ENCODE data around the gene GNG11.

The GNG11 gene

DNA sequence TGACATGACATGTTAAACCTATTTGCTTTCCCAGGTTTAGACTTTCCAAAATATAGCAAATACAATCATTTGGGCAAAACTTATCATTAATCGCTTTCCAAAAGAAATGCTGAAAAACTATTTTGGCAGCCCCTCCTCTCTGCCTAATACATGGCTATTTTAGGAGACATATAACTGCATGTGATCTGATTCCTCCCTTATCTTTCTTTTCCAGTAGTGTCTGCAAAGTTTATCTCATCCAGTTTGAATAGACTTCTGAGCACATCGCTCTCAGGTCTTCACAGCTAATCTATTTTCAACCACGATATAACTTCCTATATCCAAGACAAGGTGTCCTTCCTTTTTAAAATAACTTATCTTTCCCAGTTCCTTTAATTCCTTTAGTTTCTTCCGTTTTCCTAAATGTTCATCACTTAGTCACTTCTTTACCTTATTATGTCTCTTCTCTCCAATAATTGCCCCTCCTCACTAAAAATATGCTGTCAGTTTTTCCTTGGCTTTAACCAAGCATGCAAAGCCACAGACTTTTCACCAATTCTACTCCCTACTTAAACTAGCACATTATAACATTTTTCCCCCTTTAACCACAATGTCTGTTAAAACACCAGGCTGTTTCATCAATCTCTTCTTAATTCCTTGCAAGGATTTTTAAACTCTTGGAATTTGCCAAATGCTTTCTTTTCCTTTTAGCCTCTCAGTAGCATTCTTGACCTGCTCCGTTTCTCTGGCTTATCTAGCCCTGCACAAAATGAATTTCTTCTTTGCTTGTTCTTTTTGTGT is 24.4 kb downstream of the GNG11 start:
- peak; percentile 54 for DNase-seq (ENCODE audit: low read depth, low spot score)

DNA sequence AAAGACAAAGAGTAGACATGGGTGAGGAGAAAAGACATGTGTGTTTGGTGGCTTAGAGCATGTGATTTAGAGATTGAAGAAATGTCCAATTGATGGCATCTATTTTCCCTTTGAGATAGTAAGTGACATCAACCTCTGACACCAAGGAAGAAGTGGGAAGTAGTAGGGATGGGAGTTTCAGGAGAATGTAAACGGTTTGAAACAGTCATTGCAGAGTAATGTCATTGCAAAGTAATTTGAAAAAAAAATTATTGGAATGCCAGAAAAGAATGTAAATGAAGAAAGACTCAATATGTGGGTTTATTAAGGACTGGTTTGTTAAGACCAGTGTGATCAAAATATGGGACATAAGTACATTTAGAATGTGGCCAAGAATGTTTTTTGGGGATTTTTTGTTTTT is 26.6 kb downstream of the GNG11 start:
- DNase-seq (ENCODE audit: low read depth, low spot score): no peak

DNA sequence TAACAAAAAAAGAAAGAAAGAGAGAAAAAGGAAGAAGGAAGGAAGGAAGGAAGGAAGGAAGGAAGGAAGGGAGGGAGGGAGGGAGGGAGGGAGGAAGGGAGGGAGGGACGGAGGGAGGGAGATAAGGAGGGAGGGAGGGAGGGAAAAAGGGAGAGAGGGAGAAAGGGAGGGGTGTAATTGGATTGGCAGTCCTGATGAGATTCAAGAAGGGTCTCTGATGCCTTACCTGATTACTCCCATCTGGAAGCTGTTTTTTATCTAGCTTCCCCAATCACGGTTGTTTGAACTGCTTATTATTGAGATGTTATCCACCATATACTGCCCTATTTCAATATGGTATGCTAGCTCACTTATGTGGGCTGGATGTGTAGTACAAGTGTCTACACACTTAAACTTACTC is 27.3 kb downstream of the GNG11 start:
- DNase-seq (ENCODE audit: low read depth, low spot score): no peak

DNA sequence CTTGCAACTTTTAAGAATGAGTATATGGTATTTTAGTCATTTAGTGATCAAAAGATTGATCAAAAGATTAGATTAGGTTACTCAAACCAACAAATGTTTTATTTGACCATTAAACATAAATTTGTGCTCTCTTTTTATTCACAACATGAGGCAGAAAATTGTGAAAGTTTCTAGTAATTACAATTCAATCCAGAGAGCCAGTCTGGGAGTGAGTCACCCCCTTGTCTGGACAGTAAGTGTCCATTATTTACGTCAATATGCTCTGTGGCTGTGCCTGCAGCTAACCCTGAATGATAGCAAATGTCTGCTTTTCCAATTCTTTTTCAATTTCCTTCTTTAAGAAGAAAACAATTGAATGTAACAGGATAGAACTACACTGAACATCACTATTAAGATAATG is 27.9 kb downstream of the GNG11 start:
- peak; percentile 79 for DNase-seq (ENCODE audit: low read depth, low spot score)

DNA sequence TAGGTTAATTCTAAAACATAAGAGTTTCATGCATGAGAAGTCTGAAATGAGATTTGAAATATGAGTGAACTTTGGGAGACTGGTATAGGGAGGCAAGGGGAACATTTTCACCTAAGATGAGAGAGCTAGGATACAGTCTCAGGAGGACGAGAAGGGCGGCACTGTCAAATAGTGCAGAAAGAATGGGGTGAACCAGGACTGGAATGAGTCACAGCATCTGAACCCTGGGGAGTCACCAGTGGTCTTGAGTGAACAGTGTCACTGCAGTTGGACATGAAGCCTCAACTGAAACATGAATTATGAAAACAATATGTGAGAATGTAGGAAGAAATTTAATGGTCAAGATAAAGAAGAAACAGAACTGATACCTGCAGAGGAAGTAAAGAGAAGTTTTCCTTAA is 33.8 kb downstream of the GNG11 start:
- DNase-seq (ENCODE audit: low read depth, low spot score): no peak

DNA sequence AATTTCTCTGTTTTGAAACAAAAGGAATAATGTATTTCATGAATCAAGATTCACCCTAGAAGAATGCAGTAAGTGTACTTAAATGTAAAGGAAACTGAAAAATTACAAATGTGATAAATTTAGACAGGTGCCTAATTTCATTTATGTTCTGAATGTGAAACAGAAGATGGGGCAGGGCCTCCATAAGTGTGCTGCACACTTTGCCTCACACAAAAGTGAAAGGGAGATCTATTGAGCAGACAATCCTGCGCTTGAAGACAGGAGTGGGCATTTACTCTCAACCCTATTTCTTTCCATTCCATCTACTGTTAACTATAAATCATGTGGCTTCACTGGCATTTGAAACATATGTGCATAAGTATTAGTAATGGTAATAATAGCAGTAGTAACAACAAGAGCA is 36.2 kb downstream of the GNG11 start:
- no peak for DNase-seq (ENCODE audit: low read depth, low spot score)

DNA sequence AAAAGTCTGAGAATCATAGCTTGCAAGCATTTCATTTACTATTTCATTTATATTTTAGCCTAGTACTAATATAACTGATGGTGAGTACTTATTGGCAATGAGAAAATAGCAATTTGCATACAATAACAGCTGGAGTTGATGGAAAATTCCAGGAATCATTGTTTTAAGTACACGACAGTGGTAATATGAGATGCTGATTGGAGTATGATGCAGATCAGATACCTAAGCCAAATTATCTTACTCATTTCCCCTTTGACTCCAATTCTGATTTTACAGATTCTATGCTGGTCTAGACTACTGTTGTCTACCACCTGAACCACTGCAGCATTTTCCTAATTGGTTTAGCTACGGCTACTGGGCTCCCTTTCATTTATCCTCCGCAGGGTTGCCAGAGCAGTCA is 36.7 kb downstream of the GNG11 start:
- DNase-seq (ENCODE audit: low read depth, low spot score): no peak

DNA sequence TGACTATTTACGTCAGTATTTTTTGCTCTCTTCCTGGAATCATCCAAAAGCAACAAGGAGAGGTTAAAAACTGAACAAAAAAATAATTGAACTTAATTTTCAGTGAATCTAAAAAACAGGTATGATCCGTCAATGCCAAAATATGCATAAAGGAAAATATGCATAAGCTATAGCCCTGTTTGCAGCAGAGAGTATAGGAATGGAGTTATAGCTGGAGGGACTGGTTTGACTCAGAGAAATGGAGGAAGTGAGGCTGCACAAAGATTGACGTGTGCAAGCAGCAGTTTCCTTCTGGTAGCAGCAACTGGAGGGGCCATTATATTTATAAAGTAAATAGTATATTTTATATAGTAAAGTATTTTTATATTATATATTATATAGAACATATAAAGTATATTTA is 37.1 kb downstream of the GNG11 start:
- DNase-seq (ENCODE audit: low read depth, low spot score): no peak

DNA sequence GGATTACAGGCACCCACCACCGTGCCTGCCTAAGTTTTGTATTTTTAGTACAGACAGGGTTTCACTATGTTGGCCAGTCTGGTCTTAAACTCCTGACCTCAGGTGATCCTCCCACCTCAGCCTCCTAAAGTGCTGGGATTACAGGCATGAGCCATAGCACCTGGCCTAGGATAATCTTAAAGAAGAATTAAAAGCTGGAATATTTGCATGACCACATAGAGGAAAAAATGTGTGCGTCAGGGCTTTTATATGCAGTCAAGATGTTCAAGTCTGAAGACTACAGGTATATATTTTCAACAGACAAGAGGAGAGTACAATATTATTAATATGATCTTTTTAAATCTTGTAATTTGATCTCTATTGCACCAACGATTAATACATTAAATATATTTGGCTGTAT is 39.5 kb downstream of the GNG11 start:
- no peak for DNase-seq (ENCODE audit: low read depth, low spot score)

DNA sequence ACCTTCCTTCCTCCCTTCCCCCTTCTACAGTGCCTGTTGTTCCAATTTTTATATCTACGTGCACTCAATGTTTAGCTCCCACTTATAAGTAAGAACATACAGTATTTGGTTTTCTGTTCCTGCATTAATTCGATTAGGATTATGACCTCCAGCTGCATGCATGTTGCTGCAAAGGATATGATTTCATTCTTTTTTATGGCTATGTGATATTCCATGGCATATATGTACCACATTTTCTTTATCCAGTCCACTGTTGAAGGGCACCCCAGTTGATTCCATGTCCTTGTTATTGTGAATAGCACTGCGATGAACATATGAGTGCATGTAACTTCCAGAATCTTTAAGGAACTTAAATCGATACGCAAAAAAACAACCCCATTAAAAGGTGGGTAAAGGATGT is 42.7 kb downstream of the GNG11 start:
- no peak for DNase-seq (ENCODE audit: low read depth, low spot score)

DNA sequence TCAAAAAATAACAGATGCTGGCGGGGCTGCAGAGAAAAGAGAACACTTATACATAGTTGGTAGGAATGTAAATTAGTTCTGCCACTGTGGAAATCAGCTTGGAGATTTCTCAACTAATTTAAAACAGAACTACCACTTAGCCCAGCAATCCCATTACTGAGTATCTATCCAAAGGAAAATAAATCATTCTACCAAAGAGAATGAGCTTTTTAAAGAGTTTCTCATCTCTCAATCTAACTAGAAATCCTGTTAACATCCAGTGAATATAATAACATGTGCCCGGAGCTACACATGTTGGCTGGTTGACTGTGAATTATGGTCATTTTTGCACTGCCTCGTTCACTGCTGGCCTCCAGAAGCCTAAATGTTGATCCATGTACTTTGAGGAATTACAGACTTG is 43.3 kb downstream of the GNG11 start:
- DNase-seq (ENCODE audit: low read depth, low spot score): no peak

DNA sequence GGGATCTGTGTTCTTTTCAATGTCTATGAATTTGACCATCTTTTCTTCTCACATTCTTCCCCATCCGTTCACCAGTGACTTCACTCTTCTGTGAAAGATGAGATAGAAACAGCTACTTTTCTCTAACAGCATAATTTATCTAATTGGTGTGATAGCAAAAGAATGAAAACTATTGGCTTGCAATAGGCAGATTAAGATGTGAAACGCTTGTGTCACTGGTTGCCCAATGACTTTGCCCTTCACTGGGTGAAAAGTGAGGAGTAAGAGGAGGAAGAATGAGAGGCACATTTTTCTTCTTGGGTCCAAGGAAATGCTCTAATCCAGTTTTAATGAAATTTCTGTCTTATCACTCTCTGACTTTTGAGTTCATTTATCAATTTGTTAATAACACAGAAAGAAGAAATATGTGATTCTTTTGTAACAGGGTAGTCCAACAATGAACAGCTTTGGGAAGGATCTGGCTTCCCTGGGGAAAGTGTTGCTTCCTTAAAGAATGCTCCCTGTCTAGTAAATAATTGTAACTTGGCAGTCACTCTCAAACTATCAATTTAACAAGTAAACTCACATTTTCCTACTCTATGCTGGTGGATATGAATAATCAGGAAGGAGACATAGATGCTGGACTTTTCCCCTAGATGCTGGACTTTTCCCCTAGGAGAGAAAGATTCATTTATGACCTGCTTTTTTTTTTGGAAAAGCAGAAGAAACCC is 47.5 kb downstream of the GNG11 start:
- no peak for DNase-seq (ENCODE audit: low read depth, low spot score)

DNA sequence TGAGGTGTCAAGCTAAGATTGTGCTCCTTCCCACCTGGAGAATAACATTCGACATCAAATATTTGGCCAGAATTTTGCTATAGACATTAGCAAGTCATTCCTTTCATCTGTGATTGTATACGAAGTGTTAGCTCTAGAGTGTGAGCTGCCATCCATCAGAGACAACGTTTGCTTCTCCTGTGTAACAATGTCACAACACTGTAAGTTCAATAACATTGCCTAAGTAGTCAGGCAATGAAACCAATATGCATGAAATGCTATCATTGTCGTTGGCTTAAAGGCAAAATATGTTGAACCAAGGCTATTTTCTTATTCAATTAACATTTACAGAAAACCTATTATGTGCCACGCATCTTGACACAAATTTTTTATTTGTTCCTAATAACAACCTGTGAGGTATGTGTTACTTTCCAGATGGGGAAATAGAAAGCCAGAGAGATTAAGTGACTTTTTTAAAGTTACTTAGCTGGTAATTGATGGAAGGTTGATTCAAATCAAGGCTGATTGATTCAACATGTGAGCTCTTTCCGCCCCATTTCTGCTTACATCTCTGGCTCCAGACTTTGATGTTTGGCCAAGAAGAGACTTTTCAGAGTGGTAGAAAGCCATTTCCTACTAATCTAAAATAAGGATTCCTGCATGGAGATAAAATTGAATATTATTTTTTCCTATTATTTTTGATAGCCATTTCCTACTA is 50.6 kb downstream of the GNG11 start:
- no peak for DNase-seq (ENCODE audit: low read depth, low spot score)

DNA sequence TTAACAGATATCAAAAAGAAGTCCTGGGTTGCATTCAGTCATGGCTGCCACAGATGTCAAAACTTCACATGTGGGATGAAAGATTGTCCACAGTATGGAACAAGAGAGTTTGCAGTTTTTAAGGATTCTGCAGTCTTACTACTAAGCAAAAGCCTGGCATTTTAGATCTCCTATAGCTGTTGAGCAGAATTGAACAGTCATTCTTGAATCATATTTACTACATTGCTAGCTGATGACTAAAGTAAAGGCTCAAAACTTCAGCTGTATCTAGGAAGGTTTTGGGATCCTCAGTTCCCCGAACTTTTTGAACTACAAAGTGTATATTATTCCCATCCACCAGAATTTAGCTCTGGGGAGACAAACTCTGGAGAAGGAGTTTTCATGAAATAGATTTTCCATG is 51.6 kb downstream of the GNG11 start:
- DNase-seq (ENCODE audit: low read depth, low spot score): no peak

DNA sequence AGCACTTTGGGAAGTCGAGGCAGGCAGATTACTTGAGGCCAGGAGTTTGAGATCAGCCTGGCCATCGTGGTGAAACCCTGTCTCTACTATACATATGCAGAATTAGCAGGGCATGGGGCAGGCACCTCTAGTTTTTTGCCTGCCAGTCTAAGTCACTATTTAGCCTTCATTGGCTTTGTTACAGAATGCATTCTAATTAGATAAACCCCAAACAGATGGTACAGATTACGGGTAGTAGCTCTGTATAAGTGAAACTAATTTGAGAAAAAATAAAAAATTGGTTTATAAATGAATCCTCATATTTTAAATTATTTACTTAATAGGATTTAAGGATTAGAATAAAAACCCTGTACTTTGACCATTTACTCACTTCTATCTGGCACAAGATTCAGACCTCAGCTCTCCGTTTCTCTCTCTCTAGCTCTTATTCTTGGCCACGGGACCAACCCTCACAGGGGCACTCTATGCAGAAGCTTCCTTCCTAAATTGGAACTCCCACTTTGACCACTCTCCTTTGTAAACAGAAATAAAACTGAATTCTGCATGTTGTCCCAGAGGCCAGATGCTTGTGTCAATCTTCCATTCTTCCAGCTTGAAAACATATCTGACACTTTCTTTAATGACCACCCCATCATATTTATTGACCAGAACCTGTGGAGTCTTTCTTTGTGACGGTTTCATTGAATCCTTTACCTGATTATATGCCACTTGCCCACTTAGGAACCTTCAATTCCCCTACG is 55.8 kb downstream of the GNG11 start:
- DNase-seq (ENCODE audit: low read depth, low spot score): no peak
